Liver (tissue), 3 donors: ENCODE data around the gene COG7.

Experiments
- JUND ChIP-seq, 2 donors: IDR thresholded peaks; 2 replicates each; pipeline ENCODE4 v1.6.1; 2016; ENCODE audit warnings: antibody characterized with exemption in 2 of 2
- YY1 ChIP-seq: IDR thresholded peaks from 2 replicates; pipeline ENCODE4 v1.6.1; 2016; ENCODE audit warnings: antibody characterized with exemption, mild to moderate bottlenecking
- TF ChIP-seq, protein P1 (sequence below): fragments of 150-350 bp; IDR thresholded peaks from 2 replicates; pipeline ENCODE4 v1.5.1; 2017; ENCODE audit warnings: improper control_type of control experiment, low read depth, low read length; ENCODE audit not compliant: missing input control
- donor health status: healthy.
- donor health status: healthy.

DNA sequence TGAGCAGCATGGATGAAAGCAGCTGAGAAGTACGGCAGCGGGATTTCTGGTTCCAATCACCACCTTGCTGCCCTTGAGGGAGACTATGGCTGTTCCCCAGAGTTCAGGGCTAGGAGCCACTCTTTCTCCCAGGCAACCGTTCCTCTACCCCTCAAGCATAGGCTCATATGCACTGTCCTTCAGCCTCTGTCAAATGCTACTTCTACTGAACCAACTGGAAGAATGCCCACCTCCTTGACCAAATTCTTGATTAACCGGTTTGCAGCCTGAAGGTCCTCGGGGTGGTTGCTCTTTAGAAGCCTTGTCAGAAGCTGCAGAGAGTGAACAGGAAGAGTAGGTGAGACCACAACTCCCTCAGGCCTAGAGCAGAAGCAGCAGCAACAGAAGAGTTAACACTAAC, 33.5 kb upstream of the COG7 start:
- TF ChIP-seq, protein P1, sequence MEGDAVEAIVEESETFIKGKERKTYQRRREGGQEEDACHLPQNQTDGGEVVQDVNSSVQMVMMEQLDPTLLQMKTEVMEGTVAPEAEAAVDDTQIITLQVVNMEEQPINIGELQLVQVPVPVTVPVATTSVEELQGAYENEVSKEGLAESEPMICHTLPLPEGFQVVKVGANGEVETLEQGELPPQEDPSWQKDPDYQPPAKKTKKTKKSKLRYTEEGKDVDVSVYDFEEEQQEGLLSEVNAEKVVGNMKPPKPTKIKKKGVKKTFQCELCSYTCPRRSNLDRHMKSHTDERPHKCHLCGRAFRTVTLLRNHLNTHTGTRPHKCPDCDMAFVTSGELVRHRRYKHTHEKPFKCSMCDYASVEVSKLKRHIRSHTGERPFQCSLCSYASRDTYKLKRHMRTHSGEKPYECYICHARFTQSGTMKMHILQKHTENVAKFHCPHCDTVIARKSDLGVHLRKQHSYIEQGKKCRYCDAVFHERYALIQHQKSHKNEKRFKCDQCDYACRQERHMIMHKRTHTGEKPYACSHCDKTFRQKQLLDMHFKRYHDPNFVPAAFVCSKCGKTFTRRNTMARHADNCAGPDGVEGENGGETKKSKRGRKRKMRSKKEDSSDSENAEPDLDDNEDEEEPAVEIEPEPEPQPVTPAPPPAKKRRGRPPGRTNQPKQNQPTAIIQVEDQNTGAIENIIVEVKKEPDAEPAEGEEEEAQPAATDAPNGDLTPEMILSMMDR: no peak
- TF ChIP-seq YY1 (no peak), JUND (IDR thresholded peaks at IDR 0.05) (no peak)
